Left lung (tissue), 10 donors: ENCODE results near the gene LEP. TPM values are rescaled to one million over a fixed set of nuclear protein-coding genes. Genes with fewer than 3 reads are reported as not detected.
A peak's percentile ranks its signal among the peaks of the same experiment; 100 is the strongest.
"Not testable (repeated sequence)": the region's sequence is repeated elsewhere in the genome, so short reads cannot be mapped to it uniquely, and the experiment has no call there.

Experiments
- ATAC-seq: fragments of 200-7000 bp; cut with Tn5 transposase; one replicate; pipeline ENCODE4 v1.9.1; 2020; ENCODE audit warnings: moderate library complexity
- DNase-seq, 4 donors: peaks; one replicate each; pipeline ENCODE4 v3.0.0-alpha.2; 2013 to 2020
- H3K27ac ChIP-seq, 2 donors: fragments of 200-600 bp; sonication (generic) in 1 of 2; one replicate each; pipeline versions ENCODE4 v1.5.0 to v1.8.0; 2020 to 2021
- H3K27me3 ChIP-seq, 2 donors: fragments of 200-600 bp; sonication (generic) in 1 of 2; one replicate each; pipeline versions ENCODE4 v1.5.0 to v1.8.0; 2020 to 2021
- H3K36me3 ChIP-seq, 2 donors: fragments of 200-600 bp; sonication (generic) in 1 of 2; one replicate each; pipeline versions ENCODE4 v1.5.0 to v1.8.0; 2020 to 2021
- H3K4me1 ChIP-seq, 2 donors: fragments of 200-600 bp; one replicate each; pipeline ENCODE4 v1.8.0; 2021
- H3K4me3 ChIP-seq, 2 donors: fragments of 200-600 bp; sonication (generic) in 1 of 2; one replicate each; pipeline versions ENCODE4 v1.5.0 to v1.8.0; 2020 to 2021; ENCODE audit warnings: mild to moderate bottlenecking in 1 of 2
- H3K9me3 ChIP-seq, 2 donors: fragments of 200-600 bp; sonication (generic) in 1 of 2; one replicate each; pipeline versions ENCODE4 v1.5.0 to v1.8.0; 2020 to 2021
- CTCF ChIP-seq, 2 donors: fragments of 200-600 bp; sonication (generic) in 1 of 2; IDR thresholded peaks; one replicate each; pipeline versions ENCODE4 v1.5.0 to v1.8.0; 2021; ENCODE audit warnings: antibody characterized with exemption in 2 of 2
- intact Hi-C, 2 donors: fragments of 100-400 bp; cut with DNase I; formaldehyde crosslinking; loops; one replicate each; pipeline versions ENCODE4 v1.11.2 to v1.14.2; 2022
- polyA plus RNA-seq, 6 donors: library from polyadenylated mRNA; unstranded; fragments of 120-200 nt; gene quantifications; one replicate each; pipeline ENCODE4 v1.2.1, GENCODE V29; 2013; ENCODE audit not compliant: insufficient read length in 6 of 6
- total RNA-seq, 2 donors: library from RNA; stranded (reverse); fragmentation: NEBNext Ultra II Directional; extraction: Animal tissue kit (Norgen Biotek cat#: 25700); gene quantifications; one replicate each; pipeline ENCODE4 v1.2.1, GENCODE V29; 2021
- donor health status: DM: no; HTN: yes; CAD: no.
- donor health status: DM: no; HTN: no; CAD: no.

LEP gene
- total and polyA plus RNA-seq, 8 donors: 0.04 to 0.16 (median 0.11) TPM

DNA sequence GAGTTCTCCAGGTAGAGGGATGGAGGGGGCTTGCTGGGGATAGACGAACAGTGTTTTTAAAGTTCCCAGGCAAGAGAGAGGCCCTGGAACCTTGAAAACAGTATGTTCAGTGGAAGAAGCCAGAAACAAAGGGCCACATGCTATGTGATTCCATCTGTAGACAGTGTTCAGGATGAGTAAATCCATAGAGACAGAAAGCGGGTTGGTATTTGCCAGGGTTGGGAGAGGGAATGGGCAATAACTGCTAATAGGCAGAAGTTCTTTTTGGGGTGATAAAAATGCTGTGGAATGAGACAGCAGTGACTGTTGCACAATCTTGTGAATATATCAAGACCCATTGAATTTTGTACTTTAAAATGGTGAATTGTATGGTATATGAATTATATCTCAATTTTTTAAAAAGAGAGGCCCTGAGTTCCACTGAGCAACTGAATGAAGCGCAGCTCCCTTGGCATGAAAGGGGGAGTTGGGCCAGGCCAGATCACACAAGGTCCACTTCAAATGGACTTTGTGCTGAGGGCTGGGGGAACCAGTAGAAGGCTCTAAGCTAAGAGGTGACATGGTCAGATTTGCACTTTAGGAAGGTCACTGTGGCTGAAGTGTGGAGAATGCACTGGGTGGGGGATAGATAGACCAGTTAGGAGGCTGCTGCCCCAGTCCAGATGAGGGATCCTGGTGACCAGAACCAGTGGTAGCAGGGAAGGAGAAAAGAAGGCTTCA, 34.0 kb downstream of the LEP start:
- no peak overlapping the region for H3K4me3 ChIP-seq
- H3K36me3 ChIP-seq: no peaks in the 10 kb centered on the region
- TF ChIP-seq CTCF (IDR thresholded peaks at IDR 0.05): no peak
- H3K27me3 ChIP-seq: peaks cover 26 to 31% of the 10 kb centered on the region in 2 donors
- intact Hi-C loops: no loop called here
- DNase-seq (no peak), ATAC-seq (no peak)
- no peak overlapping the region for H3K27ac ChIP-seq
- peaks cover 0 to 17% of the 10 kb centered on the region in 2 donors for H3K9me3 ChIP-seq
- peaks cover 0 to 12% of the 10 kb centered on the region in 2 donors for H3K4me1 ChIP-seq

DNA sequence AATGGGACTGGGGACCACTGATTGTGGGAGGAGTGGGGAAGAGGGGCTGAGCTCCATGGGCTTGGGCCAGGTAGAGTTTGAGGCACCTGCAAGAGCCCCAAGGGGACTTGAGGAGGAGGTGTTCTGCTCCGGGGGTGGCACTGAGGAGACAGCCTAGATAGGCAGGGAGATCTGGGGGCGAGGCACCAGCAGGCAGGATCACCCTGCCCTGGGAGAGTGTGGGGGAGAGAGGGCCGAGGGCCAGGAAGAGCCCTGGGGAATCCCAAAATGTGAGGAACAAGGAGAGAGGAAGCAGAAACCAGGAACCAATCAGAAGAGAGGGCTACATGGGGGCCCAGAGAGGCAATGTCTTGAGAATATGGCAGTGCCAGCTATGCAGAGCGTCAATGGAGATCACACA, 34.6 kb downstream of the LEP start:
- H3K27ac ChIP-seq: no peak overlapping the region
- H3K4me3 ChIP-seq: no peak overlapping the region
- no peak for TF ChIP-seq CTCF (IDR thresholded peaks at IDR 0.05)
- ATAC-seq (no peak), DNase-seq (peak in 1 of 4 donors; percentile 42)
- H3K27me3 ChIP-seq: peaks cover 21 to 24% of the 10 kb centered on the region in 2 donors
- H3K4me1 ChIP-seq: peaks cover 0 to 12% of the 10 kb centered on the region in 2 donors
- H3K36me3 ChIP-seq: no peaks in the 10 kb centered on the region
- intact Hi-C loops: no loop called here
- peaks cover 0 to 23% of the 10 kb centered on the region in 2 donors for H3K9me3 ChIP-seq

- Histone ChIP-seq H3K9me3 (peaks cover 0 to 35% of the 10 kb centered on the region in 2 donors), H3K36me3 (no peaks in the 10 kb centered on the region), H3K4me3 (no peak overlapping the region), H3K27me3 (no peaks in the 10 kb centered on the region), H3K27ac (no peak overlapping the region), H3K4me1 (no peaks in the 10 kb centered on the region)
- ATAC-seq: no peak
- intact Hi-C loops: no loop called here
- no peak for TF ChIP-seq CTCF (IDR thresholded peaks at IDR 0.05)
- no peak for DNase-seq
Observed at GRCh38 chr7:128278366-128278765, 37.3 kb downstream of the LEP start.

DNA sequence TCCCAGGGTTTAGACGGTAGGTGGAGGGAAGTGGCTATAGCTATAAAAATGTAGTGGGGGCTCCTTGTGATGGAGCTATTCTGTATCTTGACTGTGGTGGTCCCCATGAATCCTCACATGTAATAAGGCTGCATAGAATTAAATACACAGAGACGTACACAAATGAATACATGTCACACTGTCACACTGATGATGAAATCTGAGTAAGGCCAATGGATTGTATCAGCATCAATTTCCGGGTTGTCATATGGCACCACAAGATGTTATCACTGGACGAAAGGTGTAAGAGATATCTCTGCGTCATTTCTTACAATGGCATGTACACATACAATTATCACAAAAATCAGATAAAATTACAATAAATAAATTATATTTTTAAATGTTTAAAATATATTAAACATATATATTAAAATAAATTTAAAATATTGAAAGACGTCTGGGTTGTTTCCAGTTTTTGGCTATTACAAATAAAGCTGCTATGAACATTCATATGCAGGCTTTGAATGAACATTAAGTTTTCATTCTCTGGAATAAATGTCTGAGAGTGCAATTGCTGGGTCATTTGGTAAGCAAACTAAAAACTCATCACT, 38.1 kb downstream of the LEP start:
- no peak overlapping the region for H3K27ac ChIP-seq
- DNase-seq: no peak
- H3K36me3 ChIP-seq: no peaks in the 10 kb centered on the region
- H3K27me3 ChIP-seq: no peaks in the 10 kb centered on the region
- peaks cover 0 to 35% of the 10 kb centered on the region in 2 donors for H3K9me3 ChIP-seq
- H3K4me1 ChIP-seq: no peaks in the 10 kb centered on the region
- no peak for ATAC-seq
- no peak for TF ChIP-seq CTCF (IDR thresholded peaks at IDR 0.05)
- no peak overlapping the region for H3K4me3 ChIP-seq
- intact Hi-C loops: no loop called here

- H3K27ac ChIP-seq, H3K4me3 ChIP-seq, H3K27me3 ChIP-seq, ATAC-seq, H3K4me1 ChIP-seq, intact Hi-C loops, H3K36me3 ChIP-seq, DNase-seq: not testable (repeated sequence)
- H3K9me3 ChIP-seq: peaks cover 0 to 35% of the 10 kb centered on the region in 2 donors
Observed at GRCh38 chr7:128280451-128280850, 39.4 kb downstream of the LEP start.
